ENCODE results near the gene TMEM117. TPM values are rescaled to one million over a fixed set of nuclear protein-coding genes. Genes with fewer than 3 reads are reported as not detected.

TMEM117 gene
- total RNA-seq, 5 donors from 2014 or later (not counting 1 experiment from before 2014, with no cell fraction given) = 3.3 to 4.4 (median 3.9) TPM

DNA sequence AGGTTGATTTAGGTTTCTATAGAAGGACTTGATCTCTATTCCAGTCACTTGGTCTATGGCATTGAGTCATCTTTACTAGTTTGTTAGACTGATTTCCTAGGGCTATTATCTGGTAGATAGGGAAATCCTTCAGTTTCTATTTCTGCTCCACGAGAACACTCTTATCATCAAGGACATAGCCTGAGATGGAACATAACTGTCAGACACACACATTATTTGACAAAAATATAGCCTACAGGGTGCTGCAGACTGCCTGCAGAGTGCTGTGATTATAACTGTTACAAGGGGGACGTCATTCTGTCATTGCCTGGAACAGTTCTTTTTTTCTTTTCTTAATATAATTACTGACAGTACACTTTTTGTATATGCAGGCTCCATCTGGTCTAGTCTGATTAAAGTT, 82.0 kb downstream of the TMEM117 start:
- ChIA-PET CTCF (no interaction called here), POLR2A (no interaction called here)
- H3K9me3 ChIP-seq = no peaks in the 10 kb centered on the region
- no peak overlapping the region for H3K4me3 ChIP-seq (ENCODE audit: control insufficient read depth in 1 of 2, extremely low read depth in 1 of 2, low read length in 1 of 2)
- no peak for ATAC-seq (replicated peaks in 1 of 4)
- H3K27me3 Mint-ChIP-seq = no peaks in the 10 kb centered on the region
- H3K4me3 Mint-ChIP-seq = no peak overlapping the region
- WGBS (ENCODE audit: insufficient coverage) = no CpG with 5 or more reads among the region's 2 CpGs
- no peaks in the 10 kb centered on the region for H3K27me3 ChIP-seq (replicated peaks in 1 of 2; ENCODE audit: control insufficient read depth in 2 of 2, extremely low read depth in 1 of 2, insufficient read depth in 2 of 2, low read length in 1 of 2)
- no peak overlapping the region for H3K27ac Mint-ChIP-seq
- H3K36me3 Mint-ChIP-seq = peaks cover 7% of the 10 kb centered on the region
- no peak overlapping the region for H3K27ac ChIP-seq (ENCODE audit: low read length)
- H3K36me3 ChIP-seq (ENCODE audit: control insufficient read depth in 2 of 2, extremely low read depth in 1 of 2, insufficient read depth in 1 of 2, low read length in 1 of 2) = no peaks in the 10 kb centered on the region
- no peak for DNase-seq
- H3K4me1 ChIP-seq (ENCODE audit: control insufficient read depth in 1 of 2, extremely low read depth in 1 of 2, insufficient read depth in 2 of 2, low read length in 2 of 2) = no peaks in the 10 kb centered on the region
- H3K9me3 Mint-ChIP-seq = no peaks in the 10 kb centered on the region
- peaks cover 0 to 5% (median 0%) of the 10 kb centered on the region in 3 donors for H3K4me1 Mint-ChIP-seq

DNA sequence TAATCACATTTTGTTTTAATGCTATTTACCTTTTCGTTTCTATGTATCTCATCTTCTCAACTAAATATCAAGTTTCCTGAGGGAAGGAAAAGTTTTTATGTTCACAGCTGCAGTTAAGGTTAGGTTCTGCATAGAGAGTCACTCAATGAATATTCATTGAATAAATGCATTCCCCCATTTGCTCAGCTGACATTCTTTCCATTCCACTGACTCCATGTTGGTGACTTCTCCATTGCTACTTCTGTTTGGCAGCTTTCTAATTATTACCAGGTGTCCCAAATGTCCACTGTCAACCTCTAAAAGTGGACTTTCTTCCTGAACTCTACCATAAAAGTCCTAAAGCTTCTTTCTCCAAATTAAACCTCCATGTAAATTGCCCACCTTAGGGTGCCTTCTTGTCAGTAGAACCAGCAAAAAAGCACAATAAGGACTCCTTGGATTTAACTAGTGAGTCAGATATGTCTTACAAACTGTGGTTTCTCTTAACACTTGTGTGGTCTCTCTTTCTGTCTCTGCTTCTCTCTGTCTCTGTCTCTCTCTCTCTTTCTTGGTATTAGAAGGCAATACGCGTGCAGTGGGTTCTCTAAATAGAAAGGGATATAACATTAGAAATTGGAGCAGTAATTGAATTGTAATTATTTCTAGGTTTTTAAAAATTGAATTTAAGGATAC, 85.9 kb downstream of the TMEM117 start:
- Histone ChIP-seq H3K4me1 (ENCODE audit: control insufficient read depth in 1 of 2, extremely low read depth in 1 of 2, insufficient read depth in 2 of 2, low read length in 2 of 2) (no peaks in the 10 kb centered on the region), H3K36me3 (ENCODE audit: control insufficient read depth in 2 of 2, extremely low read depth in 1 of 2, insufficient read depth in 1 of 2, low read length in 1 of 2) (no peaks in the 10 kb centered on the region), H3K27ac (ENCODE audit: low read length) (no peak overlapping the region), H3K27me3 (replicated peaks in 1 of 2; ENCODE audit: control insufficient read depth in 2 of 2, extremely low read depth in 1 of 2, insufficient read depth in 2 of 2, low read length in 1 of 2) (no peaks in the 10 kb centered on the region), H3K9me3 (no peaks in the 10 kb centered on the region), H3K4me3 (ENCODE audit: control insufficient read depth in 1 of 2, extremely low read depth in 1 of 2, low read length in 1 of 2) (no peak overlapping the region)
- ATAC-seq (replicated peaks in 1 of 4) (no peak), DNase-seq (no peak)
- CTCF ChIA-PET = no interaction called here
- Mint-ChIP-seq H3K36me3 (peaks cover 13% of the 10 kb centered on the region), H3K27me3 (no peaks in the 10 kb centered on the region), H3K4me1 (peaks cover 0 to 5% (median 0%) of the 10 kb centered on the region in 3 donors), H3K9me3 (no peaks in the 10 kb centered on the region), H3K27ac (no peak overlapping the region), H3K4me3 (no peak overlapping the region)
- POLR2A ChIA-PET = no interaction called here
- no CpG with 5 or more reads among the region's 3 CpGs for WGBS (ENCODE audit: insufficient coverage)

DNA sequence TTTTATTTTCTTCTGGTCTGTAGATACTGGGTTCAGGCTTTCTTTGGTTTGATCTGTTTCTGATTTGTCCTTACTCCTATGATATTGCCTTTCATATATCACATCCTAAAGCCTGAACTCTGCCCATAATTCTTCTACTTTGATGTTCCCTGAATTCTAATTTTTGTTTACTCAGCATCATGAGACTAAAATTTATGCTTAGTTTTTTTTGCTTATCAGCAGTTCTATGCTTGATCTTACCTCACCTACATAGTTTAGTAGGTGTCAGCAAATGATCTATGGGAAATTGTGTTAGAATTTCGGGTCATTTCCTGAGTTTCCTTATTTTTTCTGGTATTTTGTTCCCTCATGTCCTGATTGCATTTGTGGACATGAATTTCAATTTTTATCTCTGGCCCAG, 94.2 kb downstream of the TMEM117 start:
- Mint-ChIP-seq H3K27me3 (no peaks in the 10 kb centered on the region), H3K9me3 (peaks cover 11 to 25% (median 24%) of the 10 kb centered on the region in 3 donors), H3K27ac (no peak overlapping the region), H3K36me3 (peaks cover 27% of the 10 kb centered on the region), H3K4me1 (no peaks in the 10 kb centered on the region), H3K4me3 (no peak overlapping the region)
- Histone ChIP-seq H3K27ac (ENCODE audit: low read length) (no peak overlapping the region), H3K9me3 (peaks cover 2% of the 10 kb centered on the region), H3K4me1 (ENCODE audit: control insufficient read depth in 1 of 2, extremely low read depth in 1 of 2, insufficient read depth in 2 of 2, low read length in 2 of 2) (no peaks in the 10 kb centered on the region), H3K4me3 (ENCODE audit: control insufficient read depth in 1 of 2, extremely low read depth in 1 of 2, low read length in 1 of 2) (no peak overlapping the region), H3K27me3 (replicated peaks in 1 of 2; ENCODE audit: control insufficient read depth in 2 of 2, extremely low read depth in 1 of 2, insufficient read depth in 2 of 2, low read length in 1 of 2) (no peaks in the 10 kb centered on the region), H3K36me3 (ENCODE audit: control insufficient read depth in 2 of 2, extremely low read depth in 1 of 2, insufficient read depth in 1 of 2, low read length in 1 of 2) (no peaks in the 10 kb centered on the region)
- CTCF ChIA-PET = interaction anchor here in 1 of 2 donors (0.6 kb wide), 1 partner anchor 41 kb away, joined by 3 read pairs; no protein-coding TSS in a partner anchor
- no peak for ATAC-seq (replicated peaks in 1 of 4)
- POLR2A ChIA-PET = no interaction called here
- DNase-seq = no peak
- no CpG with 5 or more reads among the region's 1 CpG for WGBS (ENCODE audit: insufficient coverage)

DNA sequence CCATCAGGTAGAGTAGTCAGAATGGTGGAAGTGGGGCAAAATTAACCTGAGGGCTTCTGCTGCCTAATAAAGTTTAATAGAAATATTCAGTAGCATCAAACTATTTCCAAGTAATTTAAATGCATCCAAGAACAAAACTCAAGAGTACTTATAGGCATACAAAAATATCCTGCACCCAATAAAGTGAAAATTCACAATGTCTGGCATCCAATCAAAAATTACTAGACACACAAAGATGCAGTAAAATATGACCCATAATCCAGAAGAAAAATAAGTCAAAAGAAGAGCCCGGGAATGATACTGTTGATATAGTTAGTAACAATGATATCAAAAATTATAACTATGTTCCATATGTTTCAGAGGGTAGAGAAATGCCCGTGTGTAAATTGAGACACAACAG, 95.3 kb downstream of the TMEM117 start:
- H3K27me3 Mint-ChIP-seq = no peaks in the 10 kb centered on the region
- H3K4me3 Mint-ChIP-seq = no peak overlapping the region
- Histone ChIP-seq H3K27ac (ENCODE audit: low read length) (no peak overlapping the region), H3K4me1 (ENCODE audit: control insufficient read depth in 1 of 2, extremely low read depth in 1 of 2, insufficient read depth in 2 of 2, low read length in 2 of 2) (no peaks in the 10 kb centered on the region), H3K9me3 (peaks cover 2% of the 10 kb centered on the region), H3K36me3 (ENCODE audit: control insufficient read depth in 2 of 2, extremely low read depth in 1 of 2, insufficient read depth in 1 of 2, low read length in 1 of 2) (no peaks in the 10 kb centered on the region), H3K27me3 (replicated peaks in 1 of 2; ENCODE audit: control insufficient read depth in 2 of 2, extremely low read depth in 1 of 2, insufficient read depth in 2 of 2, low read length in 1 of 2) (no peaks in the 10 kb centered on the region), H3K4me3 (ENCODE audit: control insufficient read depth in 1 of 2, extremely low read depth in 1 of 2, low read length in 1 of 2) (no peak overlapping the region)
- peaks cover 11 to 25% (median 24%) of the 10 kb centered on the region in 3 donors for H3K9me3 Mint-ChIP-seq
- no peak for ATAC-seq (replicated peaks in 1 of 4)
- CTCF ChIA-PET = no interaction called here
- H3K27ac Mint-ChIP-seq = no peak overlapping the region
- DNase-seq = no peak
- no CpG with 5 or more reads among the region's 2 CpGs for whole genome bisulfite sequencing (ENCODE audit: insufficient coverage)
- peaks cover 26% of the 10 kb centered on the region for H3K36me3 Mint-ChIP-seq
- H3K4me1 Mint-ChIP-seq = no peaks in the 10 kb centered on the region
- POLR2A ChIA-PET = no interaction called here

DNA sequence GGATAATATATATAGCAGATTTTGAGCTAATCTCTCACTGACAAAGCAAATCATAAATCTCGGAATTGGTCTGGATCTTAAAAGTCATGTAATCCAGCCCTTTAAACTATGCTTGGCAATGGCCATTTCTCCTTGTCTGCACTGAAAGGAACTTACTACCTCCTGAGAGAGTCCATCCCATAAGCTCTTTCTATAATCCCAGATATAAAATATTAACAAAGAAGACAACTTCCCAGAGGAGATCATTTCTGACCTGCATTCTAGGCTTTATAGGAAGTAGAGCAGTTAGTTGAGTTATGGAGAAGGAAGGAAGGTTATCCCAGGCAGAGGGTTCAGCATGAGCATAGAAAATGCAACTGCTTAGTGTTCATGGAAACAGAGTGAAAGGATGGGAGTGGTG, 99.7 kb downstream of the TMEM117 start:
- Histone ChIP-seq H3K4me1 (ENCODE audit: control insufficient read depth in 1 of 2, extremely low read depth in 1 of 2, insufficient read depth in 2 of 2, low read length in 2 of 2) (no peaks in the 10 kb centered on the region), H3K36me3 (ENCODE audit: control insufficient read depth in 2 of 2, extremely low read depth in 1 of 2, insufficient read depth in 1 of 2, low read length in 1 of 2) (no peaks in the 10 kb centered on the region), H3K27ac (ENCODE audit: low read length) (no peak overlapping the region), H3K9me3 (peaks cover 2% of the 10 kb centered on the region), H3K27me3 (replicated peaks in 1 of 2; ENCODE audit: control insufficient read depth in 2 of 2, extremely low read depth in 1 of 2, insufficient read depth in 2 of 2, low read length in 1 of 2) (no peaks in the 10 kb centered on the region), H3K4me3 (ENCODE audit: control insufficient read depth in 1 of 2, extremely low read depth in 1 of 2, low read length in 1 of 2) (no peak overlapping the region)
- POLR2A ChIA-PET = no interaction called here
- CTCF ChIA-PET = interaction anchor here in 1 of 2 donors (0.9 kb wide), 1 partner anchor 11 kb away, joined by 3 read pairs; no protein-coding TSS in a partner anchor
- Mint-ChIP-seq H3K27me3 (no peaks in the 10 kb centered on the region), H3K4me1 (no peaks in the 10 kb centered on the region), H3K9me3 (peaks cover 3 to 18% (median 18%) of the 10 kb centered on the region in 3 donors), H3K36me3 (peaks cover 21% of the 10 kb centered on the region), H3K4me3 (no peak overlapping the region), H3K27ac (no peak overlapping the region)
- 83% methylated on average over 1 of the region's 1 CpG for WGBS (ENCODE audit: insufficient coverage)
- DNase-seq (no peak), ATAC-seq (replicated peaks in 1 of 4) (no peak)

DNA sequence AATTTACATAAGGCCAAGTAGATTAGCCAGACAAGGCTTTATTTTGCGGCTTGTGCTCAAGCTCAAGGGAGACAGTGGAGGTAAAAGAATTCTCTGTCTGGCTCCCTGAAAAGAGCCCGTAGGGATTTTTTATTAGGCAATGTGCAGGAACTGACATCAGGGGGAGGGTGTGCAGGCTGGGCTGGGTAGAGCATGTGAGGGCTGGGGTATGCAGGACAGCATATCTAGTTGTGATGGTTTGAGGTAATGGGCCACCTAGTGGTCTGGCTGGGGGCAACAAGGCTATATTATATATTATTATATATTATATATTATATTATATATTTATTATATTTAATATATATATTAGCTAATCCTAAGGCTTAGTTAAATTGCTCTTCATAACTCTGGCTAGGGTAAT, 102.1 kb downstream of the TMEM117 start:
- Mint-ChIP-seq H3K9me3 (no peaks in the 10 kb centered on the region), H3K36me3 (peaks cover 4% of the 10 kb centered on the region), H3K4me3 (no peak overlapping the region), H3K27me3 (no peaks in the 10 kb centered on the region), H3K27ac (no peak overlapping the region), H3K4me1 (no peaks in the 10 kb centered on the region)
- 85% methylated on average over 2 of the region's 2 CpGs for WGBS (ENCODE audit: insufficient coverage)
- H3K4me3 ChIP-seq (ENCODE audit: control insufficient read depth in 1 of 2, extremely low read depth in 1 of 2, low read length in 1 of 2) = no peak overlapping the region
- H3K4me1 ChIP-seq (ENCODE audit: control insufficient read depth in 1 of 2, extremely low read depth in 1 of 2, insufficient read depth in 2 of 2, low read length in 2 of 2) = no peaks in the 10 kb centered on the region
- no peaks in the 10 kb centered on the region for H3K36me3 ChIP-seq (ENCODE audit: control insufficient read depth in 2 of 2, extremely low read depth in 1 of 2, insufficient read depth in 1 of 2, low read length in 1 of 2)
- no peak for DNase-seq
- no peaks in the 10 kb centered on the region for H3K9me3 ChIP-seq
- POLR2A ChIA-PET = no interaction called here
- no peak for ATAC-seq (replicated peaks in 1 of 4)
- no peak overlapping the region for H3K27ac ChIP-seq (ENCODE audit: low read length)
- CTCF ChIA-PET = no interaction called here
- H3K27me3 ChIP-seq (replicated peaks in 1 of 2; ENCODE audit: control insufficient read depth in 2 of 2, extremely low read depth in 1 of 2, insufficient read depth in 2 of 2, low read length in 1 of 2) = no peaks in the 10 kb centered on the region

DNA sequence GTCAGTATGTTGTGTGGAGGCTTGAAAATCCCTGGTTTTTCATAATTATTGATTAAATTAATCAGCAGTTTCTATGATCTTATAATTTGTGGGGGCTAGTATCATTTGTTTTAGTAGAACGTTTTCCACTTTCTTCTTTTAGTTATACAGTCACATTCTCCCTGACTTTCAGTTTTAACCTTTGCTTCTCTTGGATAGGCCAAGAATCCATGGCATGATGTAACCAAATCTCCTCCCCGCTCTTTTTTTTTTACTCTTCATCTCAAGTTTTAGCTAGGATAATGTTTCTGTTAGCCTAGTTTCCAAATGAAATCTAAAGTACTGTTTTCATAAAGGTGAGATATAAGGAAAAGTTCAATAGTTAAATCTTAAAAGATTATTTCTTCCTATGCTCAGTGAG, 106.5 kb downstream of the TMEM117 start:
- Mint-ChIP-seq H3K27ac (no peak overlapping the region), H3K36me3 (peaks cover 33% of the 10 kb centered on the region), H3K4me3 (no peak overlapping the region), H3K9me3 (no peaks in the 10 kb centered on the region), H3K4me1 (no peaks in the 10 kb centered on the region), H3K27me3 (no peaks in the 10 kb centered on the region)
- ChIA-PET POLR2A (no interaction called here), CTCF (no interaction called here)
- Histone ChIP-seq H3K36me3 (ENCODE audit: control insufficient read depth in 2 of 2, extremely low read depth in 1 of 2, insufficient read depth in 1 of 2, low read length in 1 of 2) (no peaks in the 10 kb centered on the region), H3K27ac (ENCODE audit: low read length) (no peak overlapping the region), H3K4me1 (ENCODE audit: control insufficient read depth in 1 of 2, extremely low read depth in 1 of 2, insufficient read depth in 2 of 2, low read length in 2 of 2) (no peaks in the 10 kb centered on the region), H3K9me3 (no peaks in the 10 kb centered on the region), H3K4me3 (ENCODE audit: control insufficient read depth in 1 of 2, extremely low read depth in 1 of 2, low read length in 1 of 2) (no peak overlapping the region), H3K27me3 (replicated peaks in 1 of 2; ENCODE audit: control insufficient read depth in 2 of 2, extremely low read depth in 1 of 2, insufficient read depth in 2 of 2, low read length in 1 of 2) (no peaks in the 10 kb centered on the region)
- WGBS (ENCODE audit: insufficient coverage) = no CpG with 5 or more reads among the region's 2 CpGs
- ATAC-seq (replicated peaks in 1 of 4) (no peak), DNase-seq (no peak)
